ENCODE measurements around the gene ZMYND8.

DNA sequence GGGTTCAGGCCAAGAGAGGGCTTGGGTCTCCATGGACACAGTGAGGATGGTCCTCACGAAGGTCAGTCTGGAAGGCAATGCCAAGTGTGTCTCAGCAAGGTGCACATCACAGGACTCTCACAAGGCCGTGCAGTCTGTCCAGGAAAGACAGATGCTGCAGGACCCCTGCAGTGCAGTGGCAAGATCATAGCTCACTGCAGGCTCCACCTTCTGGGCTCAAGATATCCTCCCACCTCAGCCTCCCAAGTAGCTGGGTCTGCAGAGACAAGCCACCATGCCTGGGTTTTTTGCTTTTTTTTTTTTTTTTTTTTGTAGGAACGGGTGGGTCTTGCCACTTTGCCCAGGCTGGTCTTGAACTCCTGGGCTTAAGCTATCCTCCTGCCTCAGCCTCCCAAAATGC, 26.4 kb downstream of the ZMYND8 start:
- no peak for TF ChIP-seq YY1 (IDR thresholded peaks at IDR 0.05; ENCODE audit: insufficient read depth, insufficient read length)
- TF ChIP-seq SUZ12 (IDR thresholded peaks at IDR 0.05; ENCODE audit: extremely low read depth, insufficient read depth, insufficient read length) = no peak
- TF ChIP-seq ZNF274 (IDR thresholded peaks at IDR 0.05; ENCODE audit: low read depth, low read length) = no peak

Data from NT2/D1 (cell line).